HEK293 (cell line): ENCODE data around the gene EDEM1.

Experiments used
- CTCF ChIA-PET: fragments of 350-600 bp; formaldehyde crosslinking; extraction: SDS; loops from one replicate; lab custom pipeline; 2021; ENCODE audit warnings: antibody characterized with exemption; lab: Yijun Ruan, JAX
- POLR2A ChIA-PET: fragments of 300-600 bp; formaldehyde crosslinking; extraction: SDS; loops from one replicate; lab custom pipeline; 2020; ENCODE audit warnings: antibody characterized with exemption, inconsistent platforms; lab: Yijun Ruan, JAX
- H3K27ac ChIP-seq: fragments of 200-500 bp; sonication (Bioruptor generic); 2 replicates; pipeline ENCODE4 v1.5.1; 2014; ENCODE audit warnings: low read depth, low read length, control low read depth, inconsistent platforms; ENCODE audit errors: extremely low read depth
- H3K36me3 ChIP-seq, 2 experiments: fragments of 200-500 bp in 1 of 2; sonication (Bioruptor generic) in 1 of 2; 1 replicate in 1 of 2; 2 replicates in 1 of 2; pipeline ENCODE4 v1.5.1; 2014 to 2017; ENCODE audit warnings: inconsistent platforms in 2 of 2, low read length in 2 of 2; ENCODE audit not compliant: control insufficient read depth in 2 of 2, insufficient read depth in 1 of 2
- H3K4me1 ChIP-seq: fragments of 200-500 bp; sonication (Bioruptor generic); 2 replicates; pipeline ENCODE4 v1.5.1; 2014; ENCODE audit warnings: mild to moderate bottlenecking, low read length, inconsistent platforms; ENCODE audit not compliant: control insufficient read depth, insufficient read depth
- H3K4me3 ChIP-seq: 2 replicates; pipeline ENCODE4 v1.5.1; 2011; ENCODE audit warnings: low read depth, mild to moderate bottlenecking, control low read depth, low read length, moderate library complexity
- H3K9me3 ChIP-seq: fragments of 200-500 bp; sonication (Bioruptor generic); 2 replicates; pipeline ENCODE4 v1.5.1; 2014; ENCODE audit warnings: low read depth, low read length, inconsistent platforms; ENCODE audit not compliant: control insufficient read depth, insufficient read depth
- ELK4 ChIP-seq: IDR thresholded peaks from 2 replicates; pipeline ENCODE4 v1.6.1; 2011; ENCODE audit warnings: mild to moderate bottlenecking, low read depth, low read length, borderline replicate concordance
- GFI1B ChIP-seq: fragments of 450-650 bp; formaldehyde crosslinking; IDR thresholded peaks from 2 replicates; pipeline ENCODE4 v1.5.1; 2016; ENCODE audit warnings: missing biosample characterization, missing genetic modification characterization
- KLF16 ChIP-seq: fragments of 450-650 bp; formaldehyde crosslinking; IDR thresholded peaks from 2 replicates; pipeline ENCODE4 v1.5.1; 2017; ENCODE audit warnings: missing biosample characterization, missing genetic modification characterization
- PRDM1 ChIP-seq: fragments of 450-650 bp; formaldehyde crosslinking; IDR thresholded peaks from 2 replicates; pipeline ENCODE4; 2016; ENCODE audit warnings: missing biosample characterization, missing genetic modification characterization
- SP3 ChIP-seq: fragments of 450-650 bp; formaldehyde crosslinking; IDR thresholded peaks from 2 replicates; pipeline ENCODE4 v1.5.1; 2016; ENCODE audit warnings: missing biosample characterization, missing genetic modification characterization
- YY1 ChIP-seq: fragments of 450-650 bp; formaldehyde crosslinking; IDR thresholded peaks from 2 replicates; pipeline ENCODE4 v1.5.1; 2018; ENCODE audit warnings: missing biosample characterization, missing genetic modification characterization
- ZBTB10 ChIP-seq: fragments of 450-650 bp; formaldehyde crosslinking; IDR thresholded peaks from 2 replicates; pipeline ENCODE4 v1.5.1; 2016; ENCODE audit warnings: missing biosample characterization, missing genetic modification characterization
- ZBTB17 ChIP-seq: fragments of 450-650 bp; formaldehyde crosslinking; IDR thresholded peaks from 2 replicates; pipeline ENCODE4 v1.5.1; 2016; ENCODE audit warnings: missing biosample characterization, missing genetic modification characterization
- ZBTB7A ChIP-seq: fragments of 450-650 bp; formaldehyde crosslinking; IDR thresholded peaks from 2 replicates; pipeline ENCODE4 v1.5.1; 2016; ENCODE audit warnings: low read depth, missing biosample characterization, missing genetic modification characterization
- ZNF266 ChIP-seq: fragments of 450-650 bp; formaldehyde crosslinking; IDR thresholded peaks from 2 replicates; pipeline ENCODE4 v1.5.1; 2016; ENCODE audit warnings: missing biosample characterization, missing genetic modification characterization, low read depth
- ZNF280C ChIP-seq: fragments of 450-650 bp; formaldehyde crosslinking; IDR thresholded peaks from 2 replicates; pipeline ENCODE4 v1.5.1; 2016; ENCODE audit warnings: missing biosample characterization, missing genetic modification characterization
- ZNF292 ChIP-seq: fragments of 450-650 bp; formaldehyde crosslinking; IDR thresholded peaks from 2 replicates; pipeline ENCODE4 v1.5.1; 2016; ENCODE audit warnings: low read depth, missing biosample characterization, missing genetic modification characterization, borderline replicate concordance
- ZNF48 ChIP-seq: fragments of 450-650 bp; formaldehyde crosslinking; IDR thresholded peaks from 2 replicates; pipeline ENCODE4 v1.5.1; 2016; ENCODE audit warnings: missing biosample characterization, missing genetic modification characterization
- ZNF514 ChIP-seq: fragments of 450-650 bp; formaldehyde crosslinking; IDR thresholded peaks from 2 replicates; pipeline ENCODE4 v1.5.1; 2016; ENCODE audit warnings: missing biosample characterization, missing genetic modification characterization
- ZNF677 ChIP-seq: fragments of 450-650 bp; IDR thresholded peaks from 2 replicates; pipeline ENCODE4 v1.5.0; 2018; ENCODE audit warnings: missing biosample characterization, mild to moderate bottlenecking, missing genetic modification characterization, moderate library complexity
- ZSCAN5A ChIP-seq: fragments of 450-650 bp; formaldehyde crosslinking; IDR thresholded peaks from 2 replicates; pipeline ENCODE4 v1.5.1; 2016; ENCODE audit warnings: missing biosample characterization, missing genetic modification characterization
- TF ChIP-seq, protein P1 (sequence below): fragments of 450-650 bp; formaldehyde crosslinking; IDR thresholded peaks from 2 replicates; pipeline ENCODE4 v1.5.1; 2017; ENCODE audit warnings: missing biosample characterization, missing genetic modification characterization
- TF ChIP-seq, protein P2 (sequence below): fragments of 450-650 bp; formaldehyde crosslinking; IDR thresholded peaks from 2 replicates; pipeline ENCODE4 v1.5.1; 2016; ENCODE audit warnings: missing biosample characterization, missing genetic modification characterization, borderline replicate concordance

The EDEM1 gene

DNA sequence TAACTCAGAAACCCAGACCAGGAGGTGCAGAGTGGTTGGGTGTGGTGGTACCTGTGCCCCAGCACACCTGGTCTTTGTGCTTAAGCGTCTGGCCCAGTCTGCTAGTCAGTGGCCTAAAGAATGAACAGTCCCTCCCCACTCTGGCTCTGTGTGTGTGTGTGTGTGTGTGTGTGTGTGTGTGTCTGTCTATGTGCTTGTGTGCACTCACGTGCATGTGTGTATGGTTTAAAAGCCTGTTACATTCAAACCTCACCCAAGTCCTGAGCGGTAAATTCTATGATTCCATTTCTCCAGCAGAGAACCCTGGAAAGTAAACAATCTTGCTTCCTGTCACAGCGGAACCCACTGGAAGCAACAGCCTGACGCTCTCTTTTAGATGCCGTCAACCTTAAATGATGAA lies 34.2 kb downstream of the EDEM1 start:
- Histone ChIP-seq H3K4me3 (no peak overlapping the region), H3K36me3 (peaks cover 7 to 32% of the 10 kb centered on the region in 2 experiments; a peak in 2 of 3 replicates), H3K4me1 (no peaks in the 10 kb centered on the region), H3K27ac (no peak overlapping the region), H3K9me3 (no peaks in the 10 kb centered on the region)
- TF ChIP-seq ZBTB10 (tag by site-specific recombination) (no peak), KLF16 (tag by site-specific recombination) (no peak), ZSCAN5A (no peak), PRDM1 (tag by site-specific recombination) (no peak), GFI1B (tag by site-specific recombination) (no peak), YY1 (tag by site-specific recombination) (no peak), ZBTB17 (tag by site-specific recombination) (no peak), ZBTB7A (no peak), ZNF266 (tag by site-specific recombination) (no peak), ZNF280C (tag by site-specific recombination) (no peak), ZNF48 (tag by site-specific recombination) (no peak), ZNF514 (tag by site-specific recombination) (no peak), ZNF292 (tag by site-specific recombination) (no peak), ELK4 (no peak), SP3 (tag by site-specific recombination) (no peak), ZNF677 (tag by site-specific recombination) (no peak)
- TF ChIP-seq, protein P1, sequence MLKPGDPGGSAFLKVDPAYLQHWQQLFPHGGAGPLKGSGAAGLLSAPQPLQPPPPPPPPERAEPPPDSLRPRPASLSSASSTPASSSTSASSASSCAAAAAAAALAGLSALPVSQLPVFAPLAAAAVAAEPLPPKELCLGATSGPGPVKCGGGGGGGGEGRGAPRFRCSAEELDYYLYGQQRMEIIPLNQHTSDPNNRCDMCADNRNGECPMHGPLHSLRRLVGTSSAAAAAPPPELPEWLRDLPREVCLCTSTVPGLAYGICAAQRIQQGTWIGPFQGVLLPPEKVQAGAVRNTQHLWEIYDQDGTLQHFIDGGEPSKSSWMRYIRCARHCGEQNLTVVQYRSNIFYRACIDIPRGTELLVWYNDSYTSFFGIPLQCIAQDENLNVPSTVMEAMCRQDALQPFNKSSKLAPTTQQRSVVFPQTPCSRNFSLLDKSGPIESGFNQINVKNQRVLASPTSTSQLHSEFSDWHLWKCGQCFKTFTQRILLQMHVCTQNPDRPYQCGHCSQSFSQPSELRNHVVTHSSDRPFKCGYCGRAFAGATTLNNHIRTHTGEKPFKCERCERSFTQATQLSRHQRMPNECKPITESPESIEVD (tag by site-specific recombination), result no peak
- TF ChIP-seq, protein P2, sequence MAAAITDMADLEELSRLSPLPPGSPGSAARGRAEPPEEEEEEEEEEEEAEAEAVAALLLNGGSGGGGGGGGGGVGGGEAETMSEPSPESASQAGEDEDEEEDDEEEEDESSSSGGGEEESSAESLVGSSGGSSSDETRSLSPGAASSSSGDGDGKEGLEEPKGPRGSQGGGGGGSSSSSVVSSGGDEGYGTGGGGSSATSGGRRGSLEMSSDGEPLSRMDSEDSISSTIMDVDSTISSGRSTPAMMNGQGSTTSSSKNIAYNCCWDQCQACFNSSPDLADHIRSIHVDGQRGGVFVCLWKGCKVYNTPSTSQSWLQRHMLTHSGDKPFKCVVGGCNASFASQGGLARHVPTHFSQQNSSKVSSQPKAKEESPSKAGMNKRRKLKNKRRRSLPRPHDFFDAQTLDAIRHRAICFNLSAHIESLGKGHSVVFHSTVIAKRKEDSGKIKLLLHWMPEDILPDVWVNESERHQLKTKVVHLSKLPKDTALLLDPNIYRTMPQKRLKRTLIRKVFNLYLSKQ (tag by site-specific recombination), result no peak
- CTCF ChIA-PET, result interaction anchor here (0.7 to 2.0 kb wide), 2 partner anchors 11 to 49 kb away, joined by 4 to 7 read pairs; no protein-coding TSS in a partner anchor
- POLR2A ChIA-PET, result no interaction called here
